Measurements from ENCODE around the gene MMEL1.

The MMEL1 gene

GRCh38 chr1:2633936-2634491, 1.2 kb upstream of the MMEL1 start:
- peak; percentile 17 for DNase-seq (ENCODE audit: extremely low spot score)
- TF ChIP-seq, protein P1, sequence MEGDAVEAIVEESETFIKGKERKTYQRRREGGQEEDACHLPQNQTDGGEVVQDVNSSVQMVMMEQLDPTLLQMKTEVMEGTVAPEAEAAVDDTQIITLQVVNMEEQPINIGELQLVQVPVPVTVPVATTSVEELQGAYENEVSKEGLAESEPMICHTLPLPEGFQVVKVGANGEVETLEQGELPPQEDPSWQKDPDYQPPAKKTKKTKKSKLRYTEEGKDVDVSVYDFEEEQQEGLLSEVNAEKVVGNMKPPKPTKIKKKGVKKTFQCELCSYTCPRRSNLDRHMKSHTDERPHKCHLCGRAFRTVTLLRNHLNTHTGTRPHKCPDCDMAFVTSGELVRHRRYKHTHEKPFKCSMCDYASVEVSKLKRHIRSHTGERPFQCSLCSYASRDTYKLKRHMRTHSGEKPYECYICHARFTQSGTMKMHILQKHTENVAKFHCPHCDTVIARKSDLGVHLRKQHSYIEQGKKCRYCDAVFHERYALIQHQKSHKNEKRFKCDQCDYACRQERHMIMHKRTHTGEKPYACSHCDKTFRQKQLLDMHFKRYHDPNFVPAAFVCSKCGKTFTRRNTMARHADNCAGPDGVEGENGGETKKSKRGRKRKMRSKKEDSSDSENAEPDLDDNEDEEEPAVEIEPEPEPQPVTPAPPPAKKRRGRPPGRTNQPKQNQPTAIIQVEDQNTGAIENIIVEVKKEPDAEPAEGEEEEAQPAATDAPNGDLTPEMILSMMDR (IDR thresholded peaks at IDR 0.05; ENCODE audit: control extremely low read depth, extremely low read depth, low read depth, missing control alignments) = no peak
- ChIA-PET CTCF (interaction anchor here (0.8 kb wide), 1 partner anchor 185 kb away, joined by 3 read pairs; no protein-coding TSS in a partner anchor), POLR2A (no interaction called here)

GRCh38 chr1:2633366-2633935, 635 bp upstream of the MMEL1 start:
- TF ChIP-seq, protein P1 (IDR thresholded peaks at IDR 0.05; ENCODE audit: control extremely low read depth, extremely low read depth, low read depth, missing control alignments) = no peak
- DNase-seq (ENCODE audit: extremely low spot score) = no peak
- ChIA-PET CTCF (interaction anchor here (0.8 kb wide), 1 partner anchor 185 kb away, joined by 3 read pairs; no protein-coding TSS in a partner anchor), POLR2A (no interaction called here)

GRCh38 chr1:2632051-2632430, 775 bp downstream of the MMEL1 start:
- DNase-seq (ENCODE audit: extremely low spot score) = no peak
- CTCF ChIA-PET = no interaction called here
- POLR2A ChIA-PET = no interaction called here
- TF ChIP-seq, protein P1 (IDR thresholded peaks at IDR 0.05; ENCODE audit: control extremely low read depth, extremely low read depth, low read depth, missing control alignments) = no peak

- no peak for DNase-seq (ENCODE audit: extremely low spot score)
- CTCF ChIA-PET = no interaction called here
- TF ChIP-seq, protein P1 (IDR thresholded peaks at IDR 0.05; ENCODE audit: control extremely low read depth, extremely low read depth, low read depth, missing control alignments) = no peak
- POLR2A ChIA-PET = no interaction called here
These were observed 1.4 kb downstream of the MMEL1 start for GRCh38 chr1:2631136-2632050.

DNA sequence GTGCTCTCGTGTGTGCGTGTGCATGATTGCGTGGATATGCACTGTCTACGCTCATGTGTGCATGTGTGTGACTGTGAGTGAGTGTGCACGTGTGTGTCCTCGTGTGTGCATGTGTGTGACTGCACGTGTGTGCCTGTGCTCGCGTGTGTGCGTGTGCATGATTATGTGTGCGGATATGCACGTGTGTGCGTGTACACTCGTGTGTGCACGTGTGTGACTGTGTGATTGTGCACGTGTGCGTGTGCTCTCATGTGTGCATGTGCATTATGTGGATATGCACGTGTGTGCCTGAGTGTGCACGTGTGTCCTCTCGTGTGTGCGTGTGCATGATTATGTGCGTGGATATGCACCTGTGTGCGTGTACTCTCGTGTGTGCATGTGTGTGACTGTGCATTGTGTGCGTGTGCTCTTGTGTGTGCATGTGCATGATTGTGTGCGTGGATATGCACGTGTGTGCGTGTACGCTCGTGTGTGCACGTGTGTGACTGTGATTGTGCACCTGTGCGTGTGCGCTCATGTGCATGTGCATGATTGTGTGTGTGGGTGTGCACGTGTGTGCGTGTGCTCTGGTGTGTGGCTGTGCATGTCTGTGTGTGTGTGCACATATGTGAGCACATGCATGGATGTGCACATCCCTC, 2.2 kb downstream of the MMEL1 start:
- ChIA-PET POLR2A (no interaction called here), CTCF (no interaction called here)
- DNase-seq (ENCODE audit: extremely low spot score) = no peak
- TF ChIP-seq, protein P1 (IDR thresholded peaks at IDR 0.05; ENCODE audit: control extremely low read depth, extremely low read depth, low read depth, missing control alignments) = no peak

Data from GM10248 (cell line).